Measurements from ENCODE around the gene NEK11.
"Not testable (repeated sequence)": the region's sequence is repeated elsewhere in the genome, so short reads cannot be mapped to it uniquely, and the experiment has no call there.

The NEK11 gene

GRCh38 chr3:131370935-131371687 lies 344.4 kb downstream of the NEK11 start:
- no peak for DNase-seq

- DNase-seq = no peak
Measured at GRCh38 chr3:131371688-131372066, 345.0 kb downstream of the NEK11 start.

- DNase-seq = no peak
Measured at GRCh38 chr3:131374741-131375140, 348.1 kb downstream of the NEK11 start.

- not testable (repeated sequence) for DNase-seq
Measured at GRCh38 chr3:131380821-131381444, 354.3 kb downstream of the NEK11 start.

- peak; percentile 99 for DNase-seq
Measured at GRCh38 chr3:131381445-131382291, 355.0 kb downstream of the NEK11 start, which contains the start of gene NUDT16. Gene NUDT16 (plus strand): TSS chr3:131381774. CDS start chr3:131381805, 31 bp downstream.

GRCh38 chr3:131386429-131387165 lies 359.9 kb downstream of the NEK11 start:
- peak; percentile 85 for DNase-seq

GRCh38 chr3:131387796-131388489 lies 361.3 kb downstream of the NEK11 start:
- DNase-seq = no peak

- DNase-seq = no peak
Measured at GRCh38 chr3:131388490-131388799, 361.8 kb downstream of the NEK11 start.

- DNase-seq = no peak
Measured at GRCh38 chr3:131390331-131390730, 363.7 kb downstream of the NEK11 start.

- no peak for DNase-seq
Measured at GRCh38 chr3:131393051-131393450, 366.4 kb downstream of the NEK11 start.

GRCh38 chr3:131393868-131394267 lies 367.2 kb downstream of the NEK11 start:
- no peak for DNase-seq

- no peak for DNase-seq
Measured at GRCh38 chr3:131394400-131394799, 367.7 kb downstream of the NEK11 start.

GRCh38 chr3:131396170-131396569 lies 369.5 kb downstream of the NEK11 start:
- DNase-seq = no peak

- no peak for DNase-seq
Measured at GRCh38 chr3:131397889-131398288, 371.2 kb downstream of the NEK11 start.
